HG02678 (cell line): ENCODE results near the gene HCAR1.
"Not testable (repeated sequence)": the region's sequence is repeated elsewhere in the genome, so short reads cannot be mapped to it uniquely, and the experiment has no call there.

Source experiments
- ATAC-seq: cut with Tn5 transposase; IDR thresholded peaks from one replicate; pipeline ENCODE4 v1.9.1; 2021; ENCODE audit warnings: mild to moderate bottlenecking, moderate library complexity; ENCODE audit not compliant: unreplicated experiment

Gene HCAR1, protein sequence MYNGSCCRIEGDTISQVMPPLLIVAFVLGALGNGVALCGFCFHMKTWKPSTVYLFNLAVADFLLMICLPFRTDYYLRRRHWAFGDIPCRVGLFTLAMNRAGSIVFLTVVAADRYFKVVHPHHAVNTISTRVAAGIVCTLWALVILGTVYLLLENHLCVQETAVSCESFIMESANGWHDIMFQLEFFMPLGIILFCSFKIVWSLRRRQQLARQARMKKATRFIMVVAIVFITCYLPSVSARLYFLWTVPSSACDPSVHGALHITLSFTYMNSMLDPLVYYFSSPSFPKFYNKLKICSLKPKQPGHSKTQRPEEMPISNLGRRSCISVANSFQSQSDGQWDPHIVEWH

DNA sequence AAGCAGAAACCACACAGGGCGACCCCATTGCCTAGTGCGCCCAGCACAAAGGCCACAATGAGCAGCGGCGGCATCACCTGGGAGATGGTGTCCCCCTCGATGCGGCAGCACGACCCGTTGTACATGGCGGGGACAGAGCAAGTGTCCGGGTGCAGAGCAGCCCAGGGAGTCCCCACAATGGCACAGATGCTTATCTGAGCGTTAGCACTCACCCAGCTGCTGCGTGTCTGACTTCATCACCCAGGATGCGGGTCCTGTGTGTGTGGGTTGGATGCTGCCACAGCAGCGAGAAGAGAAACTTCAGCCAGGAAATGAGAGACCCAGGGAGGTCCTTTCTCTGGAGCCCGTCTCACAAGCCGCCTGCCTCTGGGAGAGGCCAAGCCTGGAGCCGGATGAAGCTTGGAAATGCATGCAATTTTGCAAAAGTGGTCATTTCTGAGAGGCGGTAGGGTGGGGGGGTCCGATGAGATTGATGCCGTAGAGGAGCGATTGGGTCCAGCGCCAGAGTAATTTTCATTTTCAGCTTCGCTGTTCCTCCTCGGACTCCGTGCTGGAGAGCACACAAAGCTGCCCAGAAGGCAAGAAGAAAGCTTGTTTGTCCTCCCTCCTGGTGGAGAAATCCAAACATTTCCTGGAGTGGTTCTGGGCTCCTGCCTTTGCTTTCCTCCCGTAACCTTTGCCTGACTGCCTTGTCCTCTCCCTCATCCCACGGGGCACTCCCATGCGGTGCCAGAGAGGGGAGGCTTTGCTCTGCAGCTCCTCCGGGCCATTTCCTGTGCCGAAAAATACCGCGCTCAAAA is at the start of gene HCAR1:
Gene HCAR1 (minus strand): TSS at position 630 of the 800 bp plus-strand sequence. CDS start 505 bp downstream, at position 125.
- no peak for ATAC-seq

GRCh38 chr12:122757568-122757967 is 26.9 kb upstream of the HCAR1 start:
- no peak for ATAC-seq

DNA sequence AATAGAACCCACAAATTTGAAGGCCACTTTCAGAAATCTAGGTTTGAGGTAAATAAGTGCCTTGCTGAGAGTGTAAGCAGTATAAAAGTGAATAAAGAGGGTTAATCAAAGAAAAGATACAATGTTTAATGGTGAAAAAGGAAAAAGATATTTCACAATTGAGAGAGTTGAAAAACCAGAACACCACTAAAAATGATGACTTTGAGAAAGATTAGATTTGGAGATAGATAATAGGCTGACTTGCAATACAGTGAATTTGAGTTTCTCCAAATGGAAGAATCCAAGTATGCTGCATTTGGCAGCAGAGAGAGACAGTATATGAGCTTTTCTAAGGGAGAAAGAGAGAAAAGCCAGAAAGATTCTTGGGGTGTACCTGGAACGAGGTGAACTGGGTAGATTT is 24.1 kb upstream of the HCAR1 start:
- no peak for ATAC-seq

DNA sequence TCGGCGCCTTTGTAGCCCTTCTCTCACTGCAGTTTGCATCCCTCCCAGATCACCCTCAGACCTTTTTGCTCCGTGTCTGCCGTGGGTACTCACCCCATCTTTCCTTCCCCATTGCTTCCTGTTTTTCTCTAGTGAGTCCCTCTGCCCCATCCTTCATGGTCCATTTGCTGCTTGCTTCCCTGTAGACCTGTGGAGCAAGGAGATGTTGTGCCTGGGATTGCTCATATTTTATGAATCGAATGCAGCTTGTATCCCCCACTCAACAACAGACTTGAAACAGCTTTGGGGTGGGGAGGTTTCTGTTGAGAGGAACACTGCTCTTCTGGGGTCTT is 22.6 kb upstream of the HCAR1 start:
- ATAC-seq: no peak

DNA sequence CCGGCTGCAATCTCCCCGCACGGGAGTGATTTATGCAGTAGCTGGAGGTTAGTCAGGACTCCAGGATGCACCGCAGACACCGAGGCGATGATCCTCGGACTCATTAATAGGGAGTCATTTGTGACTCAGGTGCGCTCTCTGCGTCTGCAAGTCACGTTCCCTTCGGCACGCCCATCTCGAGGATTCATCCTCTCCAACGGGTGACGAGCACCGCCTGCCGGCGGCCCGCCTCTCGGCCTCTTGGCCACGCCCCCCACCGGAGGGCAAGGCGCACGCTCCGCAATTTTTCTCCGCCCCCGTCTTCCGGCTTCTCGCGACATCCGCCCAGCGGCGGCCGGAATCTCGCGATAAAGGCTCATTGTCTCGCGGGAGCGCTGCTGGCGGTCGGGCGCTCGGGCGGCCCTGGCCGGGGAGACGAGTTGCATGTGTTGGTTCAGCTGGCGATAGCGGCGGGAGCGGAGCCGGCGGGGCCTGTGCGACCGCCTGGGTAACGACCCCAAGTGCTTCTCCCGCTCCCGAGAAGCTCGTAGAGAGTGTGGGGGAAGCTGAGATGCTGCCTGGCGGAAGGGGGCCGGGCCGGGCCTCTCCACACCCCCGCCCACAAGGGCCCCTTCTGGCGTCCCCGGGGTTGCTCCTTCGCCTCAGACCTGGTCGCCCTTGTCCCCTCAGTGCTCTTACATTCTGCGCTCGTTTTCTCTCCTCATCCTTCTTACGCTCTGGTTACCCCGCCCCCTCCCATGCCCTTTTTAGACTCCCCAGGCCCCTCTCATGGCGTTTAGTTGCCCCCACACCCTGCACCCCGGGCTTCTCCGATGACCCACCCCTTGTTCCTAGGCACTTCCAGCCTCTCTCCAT is 22.0 kb upstream of the HCAR1 start, which contains the start of gene DENR:
Gene DENR (plus strand): TSS at position 361 of the 855 bp plus-strand sequence. CDS start 878 bp downstream, outside the sequence.
- peak; percentile 94 for ATAC-seq

DNA sequence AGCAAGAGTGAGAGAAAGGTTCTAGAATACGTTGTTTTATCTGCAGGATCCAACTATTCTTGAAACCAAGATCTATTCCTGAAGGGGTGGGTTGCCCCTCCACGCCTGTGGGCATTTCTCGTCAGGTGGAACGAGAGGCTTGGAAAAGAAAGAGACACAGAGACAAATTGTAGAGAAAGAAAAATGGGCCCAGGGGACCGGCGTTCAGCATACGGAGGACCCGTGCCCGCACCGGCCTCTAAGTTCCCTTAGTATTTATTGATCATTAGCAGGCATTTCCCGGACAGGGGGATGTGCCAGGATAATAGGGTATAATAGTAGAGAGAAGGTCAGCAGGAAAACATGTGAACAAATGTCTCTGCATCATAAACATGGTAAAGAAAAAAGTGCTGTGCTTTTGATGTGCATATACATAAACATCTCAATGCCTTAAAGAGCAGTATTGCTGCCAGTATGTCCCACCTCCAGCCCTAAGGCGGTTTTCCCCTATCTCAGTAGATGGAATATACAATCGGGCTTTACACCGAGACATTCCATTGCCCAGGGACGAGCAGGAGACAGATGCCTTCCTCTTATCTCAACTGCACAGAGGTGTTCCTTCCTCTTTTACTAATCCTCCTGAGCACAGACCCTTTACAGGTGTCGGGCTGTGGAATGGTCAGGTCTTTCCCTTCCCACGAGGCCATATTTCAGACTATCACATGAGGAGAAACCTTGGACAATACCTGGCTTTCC is 20.3 kb upstream of the HCAR1 start:
- not testable (repeated sequence) for ATAC-seq

DNA sequence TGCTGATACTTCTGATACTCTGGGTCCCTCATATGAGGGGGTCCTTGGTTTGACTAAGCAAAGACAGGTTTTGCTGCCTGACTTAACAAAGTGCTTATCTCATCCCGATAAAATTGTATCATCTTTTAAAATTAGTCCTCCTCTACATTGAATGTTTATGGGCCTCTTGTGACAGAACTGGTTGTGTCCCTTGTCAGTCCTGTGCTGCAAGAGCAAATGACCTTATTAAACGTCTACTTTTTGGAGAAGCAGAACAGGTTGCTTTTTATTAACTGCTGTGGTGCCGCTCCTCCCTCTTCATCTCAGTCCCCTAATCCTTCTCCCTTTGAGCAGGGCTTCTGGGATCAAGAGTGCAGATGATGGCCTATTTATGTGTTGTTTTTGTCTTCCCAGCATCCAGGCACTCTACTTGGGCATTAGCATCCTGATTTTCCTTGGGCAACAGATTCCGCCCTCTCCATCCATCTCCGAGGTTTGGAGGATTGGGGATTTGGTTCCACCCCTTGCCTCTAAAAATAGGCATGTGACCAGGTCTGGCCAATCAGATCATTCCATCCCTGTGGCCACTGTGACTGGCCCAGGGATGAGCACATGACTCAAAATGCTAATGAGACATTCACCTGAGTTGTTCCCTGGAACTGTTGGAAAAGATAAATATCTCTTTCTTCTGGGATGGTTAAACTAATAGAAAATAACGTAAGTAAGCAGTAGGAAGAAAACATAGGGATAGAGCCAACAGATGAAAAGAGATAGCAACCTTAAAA is 19.1 kb upstream of the HCAR1 start:
- ATAC-seq: no peak

- ATAC-seq: no peak
These were observed 16.8 kb upstream of the HCAR1 start for GRCh38 chr12:122747224-122748135.

GRCh38 chr12:122743895-122744525 is 13.4 kb upstream of the HCAR1 start:
- no peak for ATAC-seq

DNA sequence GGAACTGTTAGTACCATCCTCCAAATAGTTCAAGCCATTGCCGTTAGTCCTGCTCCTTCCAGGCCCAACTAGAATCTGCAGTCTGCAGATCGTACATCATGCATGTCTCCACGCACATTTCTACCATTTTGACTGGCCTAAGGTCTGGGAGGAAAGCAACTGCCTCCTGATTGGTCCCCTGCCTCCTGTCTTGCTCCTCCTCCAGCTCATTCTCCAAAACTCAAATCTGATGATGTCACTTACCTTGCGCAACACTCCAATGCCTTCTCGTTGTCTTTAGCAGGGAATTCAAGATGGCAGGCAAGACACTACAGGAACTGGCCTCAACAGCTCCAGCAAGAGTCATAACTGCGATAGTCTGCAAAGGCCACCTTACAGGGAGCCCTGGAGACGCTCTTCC is 9.7 kb upstream of the HCAR1 start:
- ATAC-seq: no peak

GRCh38 chr12:122738571-122738970 is 7.9 kb upstream of the HCAR1 start:
- no peak for ATAC-seq

GRCh38 chr12:122732611-122733010 is 2.0 kb upstream of the HCAR1 start:
- no peak for ATAC-seq

DNA sequence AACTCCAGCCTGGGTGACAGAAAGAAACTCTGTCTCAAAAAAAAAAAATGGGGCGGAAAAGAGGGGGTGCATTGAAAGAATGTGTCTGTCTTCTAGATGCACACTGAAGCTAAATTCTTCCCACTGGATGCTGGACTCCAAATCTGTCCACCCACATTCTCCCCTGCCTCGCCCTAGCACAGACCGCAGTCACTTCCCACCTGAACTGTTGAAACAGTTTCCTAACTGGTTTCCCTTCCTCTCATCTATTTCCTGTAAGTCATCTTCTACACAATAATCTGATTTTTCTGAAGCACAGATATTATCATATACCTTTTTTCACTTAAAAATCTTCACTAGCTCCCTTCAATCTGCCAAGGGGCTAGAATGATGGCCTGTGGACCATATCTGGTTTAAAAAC is 1.5 kb upstream of the HCAR1 start:
- no peak for ATAC-seq

GRCh38 chr12:122729583-122730214 is 945 bp downstream of the HCAR1 start:
- ATAC-seq: no peak

GRCh38 chr12:122726080-122726558 is 4.5 kb downstream of the HCAR1 start:
- ATAC-seq: no peak

DNA sequence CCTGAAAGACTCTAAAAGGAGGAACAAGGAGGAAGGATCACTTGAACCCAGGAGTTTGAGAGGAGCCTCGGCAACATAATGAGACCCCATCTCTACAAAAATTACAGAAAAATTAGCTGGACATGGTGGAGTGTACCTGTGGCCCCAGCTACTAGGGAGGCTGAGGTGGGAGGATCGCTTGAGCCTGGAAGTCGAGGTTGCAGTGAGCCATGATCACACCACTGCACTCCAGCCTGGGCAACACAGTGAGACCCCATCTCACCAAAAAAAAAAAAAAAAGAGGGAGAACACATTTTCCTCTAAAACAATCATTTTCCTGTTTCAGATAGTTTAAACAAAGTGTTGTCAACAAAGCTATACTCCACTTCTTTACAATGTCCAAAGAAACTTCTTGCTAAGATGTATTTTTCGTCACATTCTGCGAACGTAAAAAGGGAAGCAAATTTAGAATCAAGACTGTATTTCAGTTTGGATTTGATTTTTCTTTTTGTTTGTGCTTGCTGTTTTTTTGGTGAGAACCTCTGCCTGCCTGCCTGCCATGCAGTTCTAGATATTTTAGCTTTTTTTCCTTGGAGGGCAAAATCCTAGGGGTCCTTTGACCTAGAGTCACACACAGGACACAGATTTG is 5.1 kb downstream of the HCAR1 start:
- no peak for ATAC-seq

DNA sequence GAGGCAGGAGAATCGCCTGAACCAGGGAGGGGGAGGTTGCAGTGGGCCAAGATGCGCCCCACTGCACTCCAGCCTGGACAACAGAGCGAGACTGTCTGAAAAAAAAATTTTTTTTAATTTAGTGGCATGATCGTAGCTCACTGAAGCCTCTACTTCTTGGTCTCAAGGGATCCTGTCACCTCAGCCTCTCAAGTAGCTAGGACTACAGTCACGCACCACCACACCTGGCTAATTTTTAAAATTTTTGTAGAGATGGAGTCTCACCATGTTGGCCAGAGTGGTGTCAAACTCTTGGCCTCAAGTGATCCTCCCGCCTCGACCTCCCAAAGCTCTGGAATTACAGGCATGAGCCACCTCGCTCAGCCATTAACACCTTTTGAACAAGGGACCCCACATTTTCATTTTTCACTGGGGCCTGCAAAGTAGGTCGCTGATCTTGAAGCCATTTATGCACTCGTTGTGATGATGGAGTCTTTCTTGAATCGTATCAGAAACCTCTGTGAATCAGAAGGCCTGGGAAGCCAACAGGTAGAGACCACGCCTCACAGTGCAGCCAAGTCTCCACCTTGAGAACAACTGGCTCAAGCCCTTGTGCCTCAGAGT is 5.9 kb downstream of the HCAR1 start:
- ATAC-seq: peak; percentile 42
